IMR-90 (cell line): ENCODE measurements around the gene ITGA6.

Source experiments
- CEBPB ChIP-seq: IDR thresholded peaks from 2 replicates; pipeline ENCODE4 v1.6.1; 2012; ENCODE audit warnings: low read depth, low read length, improper control_type of control experiment
- CTCF ChIP-seq: conservative IDR thresholded peaks from 2 replicates; pipeline ENCODE4 v1.5.1; 2012; ENCODE audit warnings: mild to moderate bottlenecking, low read depth, low read length, improper control_type of control experiment
- FOS ChIP-seq: fragments of 150-350 bp; IDR thresholded peaks from 2 replicates; pipeline ENCODE4 v1.6.1; 2016; ENCODE audit warnings: low read depth, low read length
- MAZ ChIP-seq: IDR thresholded peaks from 2 replicates; pipeline ENCODE4 v1.6.1; 2012; ENCODE audit warnings: low read depth, mild to moderate bottlenecking, low read length, improper control_type of control experiment, moderate library complexity, borderline replicate concordance
- MXI1 ChIP-seq: IDR thresholded peaks from 2 replicates; pipeline ENCODE4 v1.6.1; 2012; ENCODE audit warnings: low read depth, mild to moderate bottlenecking, low read length, moderate library complexity, borderline replicate concordance

GRCh38 chr2:172484253-172484652, 56.9 kb downstream of the ITGA6 start:
- TF ChIP-seq CEBPB (no peak), CTCF (peak; percentile 47), FOS (no peak), MXI1 (no peak), MAZ (no peak)
